Activated CD4-positive, alpha-beta T cell treated with anti-CD3 and anti-CD28 coated beads, Interleukin-2, amount 10 ng/mL, durations not matched to agents 24 days and 14 days (primary cell): Measurements from ENCODE around the gene FN3KRP. TPM values are rescaled to one million over a fixed set of nuclear protein-coding genes. Genes with fewer than 3 reads are reported as not detected.

Experiments
- DNase-seq: peaks from one replicate; pipeline ENCODE4 v3.0.0; 2022
- H3K27ac Mint-ChIP-seq: one replicate; pipeline ENCODE4 v1.8.0; 2022; ENCODE audit warnings: mild to moderate bottlenecking, mixed read lengths
- H3K27me3 Mint-ChIP-seq: one replicate; pipeline ENCODE4 v1.8.0; 2022; ENCODE audit warnings: mixed read lengths
- H3K36me3 Mint-ChIP-seq: one replicate; pipeline ENCODE4 v1.8.0; 2022; ENCODE audit warnings: low read depth, mild to moderate bottlenecking, mixed read lengths
- H3K4me1 Mint-ChIP-seq: one replicate; pipeline ENCODE4 v1.8.0; 2021; ENCODE audit warnings: mixed read lengths
- H3K4me3 Mint-ChIP-seq: one replicate; pipeline ENCODE4 v1.8.0; 2022; ENCODE audit warnings: mild to moderate bottlenecking, moderate library complexity, mixed read lengths
- H3K9me3 Mint-ChIP-seq: one replicate; pipeline ENCODE4 v1.8.0; 2021; ENCODE audit warnings: mixed read lengths
- intact Hi-C: fragments of 100-400 bp; cut with micrococcal nuclease; formaldehyde crosslinking; loops from one replicate; pipeline ENCODE4 v1.15.1; 2023
- total RNA-seq: library from RNA; stranded (reverse); gene quantifications from 2 replicates; pipeline ENCODE4 v1.2.3, GENCODE V29; 2022

Gene FN3KRP
- total RNA-seq, 1 donor from 2014 or later = 43.4 TPM

DNA sequence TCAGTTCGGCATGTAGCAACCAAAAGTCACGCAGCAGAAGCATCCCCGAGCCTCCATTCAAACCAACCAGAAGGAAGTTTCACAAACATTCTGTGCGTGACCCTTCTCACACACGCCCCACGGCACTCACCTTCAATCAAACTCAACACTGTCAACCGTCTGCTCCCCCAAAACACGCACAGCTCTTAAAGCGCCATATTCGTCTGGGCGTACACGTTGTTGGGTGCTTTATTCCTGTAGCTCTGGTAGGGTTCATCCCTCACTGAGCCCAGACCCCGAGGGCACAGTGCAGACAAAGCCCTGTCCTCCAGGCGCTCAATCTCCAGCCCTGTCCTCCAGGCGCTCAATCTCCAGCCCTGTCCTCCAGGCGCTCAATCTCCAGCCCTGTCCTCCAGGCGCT lies 20.2 kb upstream of the FN3KRP start:
- Mint-ChIP-seq H3K9me3 (peaks cover 5% of the 10 kb centered on the region), H3K27me3 (peaks cover 10% of the 10 kb centered on the region), H3K36me3 (peaks cover 5% of the 10 kb centered on the region), H3K27ac (no peak overlapping the region), H3K4me3 (no peak overlapping the region), H3K4me1 (peaks cover 14% of the 10 kb centered on the region)
- intact Hi-C loops = no loop called here
- no peak for DNase-seq

DNA sequence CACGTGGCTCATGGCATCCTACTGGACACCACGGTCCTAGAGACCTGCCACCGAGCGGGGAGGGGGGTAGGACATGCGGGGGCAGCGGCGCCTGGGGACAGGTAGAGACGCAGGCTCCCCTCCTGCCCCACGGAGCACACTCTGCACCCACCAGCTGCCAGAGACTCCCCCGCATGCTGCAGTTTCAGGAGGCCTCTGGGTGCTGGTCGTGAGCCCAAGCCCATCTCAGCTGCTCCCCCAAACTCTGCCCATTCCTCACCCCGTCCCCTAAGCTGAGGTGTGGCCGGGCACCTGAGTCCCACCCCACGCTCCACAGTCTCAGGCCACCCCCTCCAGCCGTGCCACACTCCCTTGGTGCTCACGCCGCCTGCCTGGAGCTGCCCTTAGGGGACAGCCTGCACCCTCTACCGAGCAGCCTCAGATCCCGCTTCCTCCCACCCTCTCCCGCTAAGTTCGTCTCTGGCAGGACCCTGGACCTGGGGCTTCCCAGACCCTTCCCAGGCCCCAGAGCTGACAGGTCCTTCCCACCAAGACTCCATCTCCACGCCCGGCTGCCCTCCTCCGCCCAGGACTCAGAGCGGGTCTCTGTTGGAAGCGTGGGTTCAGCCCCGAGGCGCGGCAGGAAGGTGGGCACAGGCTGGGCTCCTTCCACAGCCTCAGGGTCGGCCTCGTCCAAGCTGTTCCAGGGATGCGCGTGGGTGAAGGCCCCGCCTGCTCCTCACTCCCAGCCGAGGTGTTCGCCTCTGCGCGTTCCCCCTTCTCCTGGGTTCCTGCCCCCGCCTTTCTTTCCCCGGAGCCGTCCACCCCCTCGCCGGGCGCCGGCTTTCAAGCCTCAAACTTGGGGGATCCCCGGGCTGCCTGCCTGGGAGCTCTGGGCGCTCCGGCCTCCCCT lies 19.3 kb upstream of the FN3KRP start:
- Mint-ChIP-seq H3K9me3 (peaks cover 5% of the 10 kb centered on the region), H3K27me3 (peaks cover 10% of the 10 kb centered on the region), H3K36me3 (peaks cover 5% of the 10 kb centered on the region), H3K4me1 (peaks cover 8% of the 10 kb centered on the region), H3K27ac (no peak overlapping the region), H3K4me3 (peak overlapping the region; percentile 63)
- intact Hi-C loops = no loop called here
- peak; percentile 69 for DNase-seq

DNA sequence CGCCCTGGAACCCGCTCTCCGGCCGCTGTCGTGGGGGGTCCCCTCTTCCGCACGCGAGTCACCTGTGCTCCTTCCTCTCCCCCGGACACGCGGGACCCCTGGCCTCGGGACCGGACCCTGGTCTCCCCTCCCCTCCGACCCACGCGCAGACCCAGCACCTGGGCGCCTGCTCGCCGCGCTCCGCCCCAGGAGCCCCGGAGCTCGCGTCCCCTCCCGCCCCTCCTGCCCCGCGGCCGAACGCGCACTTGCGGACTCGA lies 18.8 kb upstream of the FN3KRP start:
- Mint-ChIP-seq H3K36me3 (peaks cover 5% of the 10 kb centered on the region), H3K27me3 (peaks cover 10% of the 10 kb centered on the region), H3K4me1 (peaks cover 4% of the 10 kb centered on the region), H3K27ac (no peak overlapping the region), H3K9me3 (peaks cover 5% of the 10 kb centered on the region), H3K4me3 (peak overlapping the region; percentile 63)
- DNase-seq = no peak
- intact Hi-C loops = loop anchor here (1.0 to 2.0 kb wide), 4 partner anchors 19 to 354 kb away; partner anchors contain the start of genes FN3KRP, TBCD and WDR45B

DNA sequence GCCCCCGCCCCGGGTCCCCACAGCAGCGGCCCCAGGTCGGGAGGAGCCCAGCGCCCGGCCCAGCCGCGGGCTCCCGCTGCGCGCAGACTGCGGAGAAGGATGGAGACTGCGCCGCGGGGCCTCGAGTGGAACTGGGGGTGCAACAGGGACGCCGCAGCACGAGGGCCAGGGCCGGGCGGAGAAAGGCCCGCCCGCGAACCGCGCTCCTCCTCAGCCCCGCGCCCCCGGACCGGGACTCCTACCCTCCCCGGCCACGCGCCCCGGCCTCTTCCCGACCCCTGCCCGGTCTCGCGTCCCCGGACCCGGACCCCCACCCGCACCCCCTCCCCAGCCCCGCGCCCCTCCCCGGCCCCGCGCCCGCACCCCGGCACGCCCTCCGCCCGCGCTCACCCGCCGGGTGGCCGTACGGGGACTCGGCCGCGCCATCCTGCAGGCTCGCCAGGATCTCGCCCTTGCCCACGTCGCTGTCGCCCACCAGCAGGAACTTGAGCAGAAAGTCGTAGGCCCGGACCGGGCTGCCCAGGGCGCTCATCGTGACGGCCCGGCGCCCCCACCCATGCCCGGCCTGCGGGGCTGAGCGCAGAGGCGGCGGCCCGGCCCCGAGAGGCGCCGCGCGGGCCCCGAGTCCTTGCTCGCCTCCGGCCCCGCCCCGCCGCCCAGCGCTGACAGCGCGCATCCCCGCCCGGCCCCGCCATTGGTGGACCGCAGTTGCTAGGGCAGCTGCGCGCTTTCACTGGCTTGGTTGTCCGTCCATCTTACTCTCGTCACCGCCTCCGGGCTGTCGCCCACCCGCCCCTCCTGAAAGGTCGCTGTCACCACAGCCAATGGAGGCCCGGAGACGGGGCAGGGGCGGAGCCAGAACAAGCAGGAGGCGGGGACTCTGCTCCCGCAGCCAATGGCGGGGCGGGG lies 18.2 kb upstream of the FN3KRP start, which contains the start of gene RAB40B:
TSS of gene RAB40B (minus strand) at position 634 of the 909 bp plus-strand sequence. CDS start at position 532, 102 bp downstream.
- H3K27ac Mint-ChIP-seq = no peak within 1 kb of the TSS
- H3K9me3 Mint-ChIP-seq = peaks cover 5% of the 10 kb centered on the region
- H3K4me1 Mint-ChIP-seq = peaks cover 4% of the 10 kb centered on the region
- H3K36me3 Mint-ChIP-seq = peaks cover 5% of the 10 kb centered on the region
- H3K27me3 Mint-ChIP-seq = peaks cover 10% of the 10 kb centered on the region
- intact Hi-C loops = loop anchor here (1.0 to 2.0 kb wide), 4 partner anchors 18 to 353 kb away; partner anchors contain the start of genes FN3KRP, TBCD and WDR45B
- DNase-seq = peak; percentile 99
- peak within 1 kb of the TSS; percentile 84 for H3K4me3 Mint-ChIP-seq

DNA sequence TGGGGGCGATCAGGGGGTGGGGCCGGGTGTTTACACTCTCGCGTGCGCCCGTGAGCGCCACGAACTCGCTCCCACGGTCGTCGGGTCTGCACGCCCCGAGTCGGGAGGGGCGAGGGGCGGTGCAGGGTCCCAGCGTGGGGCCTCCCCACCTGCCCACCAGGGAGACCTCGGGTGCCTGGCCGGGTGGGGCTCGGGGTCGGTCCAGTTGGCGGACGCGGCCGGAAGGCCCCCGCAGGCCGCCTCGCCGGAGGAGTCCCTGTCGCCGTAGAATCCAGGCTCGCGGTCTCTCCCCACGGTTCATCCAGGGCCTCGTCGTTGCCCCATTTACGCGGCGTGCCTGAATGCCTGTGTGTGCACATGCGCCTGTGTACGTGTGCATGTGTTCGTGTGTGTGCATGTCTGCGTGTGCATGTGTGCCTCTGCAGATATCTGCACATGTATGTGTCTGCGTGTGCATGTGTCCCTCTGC lies 17.5 kb upstream of the FN3KRP start:
- peaks cover 5% of the 10 kb centered on the region for H3K36me3 Mint-ChIP-seq
- no peak for DNase-seq
- intact Hi-C loops = loop anchor here (1.0 to 2.0 kb wide), 4 partner anchors 17 to 352 kb away; partner anchors contain the start of genes FN3KRP, TBCD and WDR45B
- peaks cover 4% of the 10 kb centered on the region for H3K4me1 Mint-ChIP-seq
- H3K9me3 Mint-ChIP-seq = peaks cover 5% of the 10 kb centered on the region
- no peak overlapping the region for H3K27ac Mint-ChIP-seq
- H3K4me3 Mint-ChIP-seq = peak overlapping the region; percentile 84
- peaks cover 10% of the 10 kb centered on the region for H3K27me3 Mint-ChIP-seq

DNA sequence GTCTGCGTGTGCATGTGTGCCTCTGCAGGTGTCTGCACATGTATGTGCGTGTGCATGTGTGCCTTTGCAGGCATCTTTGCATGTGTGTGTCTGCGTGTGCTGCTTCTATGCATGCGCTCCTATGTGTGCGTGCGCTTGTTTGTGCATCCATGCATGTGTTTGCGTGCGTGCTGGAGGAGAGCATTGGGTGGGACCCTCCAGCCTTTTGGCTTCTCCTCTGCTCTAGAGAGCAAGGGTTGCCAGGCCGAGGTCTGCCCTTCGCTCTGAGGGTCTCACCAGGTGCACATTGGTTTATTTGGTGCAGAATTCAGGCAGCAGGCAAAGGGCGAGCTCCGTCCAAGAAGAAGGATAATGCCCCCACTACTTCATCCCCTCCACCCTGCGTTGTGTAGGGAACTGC lies 17.0 kb upstream of the FN3KRP start:
- intact Hi-C loops = loop anchor here (2.0 kb wide), 1 partner anchor 51 kb away; the partner anchor contains the start of gene WDR45B
- H3K4me1 Mint-ChIP-seq = peaks cover 4% of the 10 kb centered on the region
- peaks cover 10% of the 10 kb centered on the region for H3K27me3 Mint-ChIP-seq
- peak overlapping the region; percentile 84 for H3K4me3 Mint-ChIP-seq
- peaks cover 4% of the 10 kb centered on the region for H3K9me3 Mint-ChIP-seq
- DNase-seq = no peak
- peaks cover 4% of the 10 kb centered on the region for H3K36me3 Mint-ChIP-seq
- H3K27ac Mint-ChIP-seq = no peak overlapping the region

DNA sequence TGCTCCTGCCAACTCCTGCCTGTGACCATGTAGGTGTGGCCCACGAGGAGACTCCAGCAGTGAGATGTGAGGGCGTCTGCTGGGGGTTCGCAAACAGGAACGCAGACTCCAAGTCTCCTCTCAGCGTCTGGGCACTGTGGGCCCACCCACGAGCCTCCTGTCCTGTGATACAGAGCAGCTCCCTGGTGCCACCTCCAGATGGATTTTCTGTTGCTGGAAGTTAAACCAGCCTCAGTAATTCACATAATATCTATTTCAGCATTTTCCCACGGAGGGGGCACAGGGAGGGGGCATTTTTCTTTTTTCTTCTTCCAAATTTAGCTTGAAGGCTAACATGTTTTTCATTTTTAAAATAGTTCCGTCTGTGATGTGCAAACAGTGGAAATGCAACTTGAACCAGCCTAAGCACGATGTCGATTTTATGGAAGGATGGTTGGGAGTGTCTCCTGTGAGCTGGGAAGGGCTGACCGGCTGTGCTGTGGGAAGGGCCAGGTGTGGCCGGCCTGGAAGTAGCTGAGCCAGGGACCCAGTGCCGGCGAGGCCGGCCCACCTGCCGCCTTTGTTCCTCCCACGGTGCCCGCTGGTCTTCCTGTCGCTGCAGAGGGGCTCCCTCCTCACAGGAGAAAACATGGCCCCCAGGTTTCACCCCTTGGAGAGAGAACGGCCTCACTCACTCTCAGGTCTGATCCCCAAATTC lies 14.1 kb upstream of the FN3KRP start:
- intact Hi-C loops = no loop called here
- peaks cover 3% of the 10 kb centered on the region for H3K27me3 Mint-ChIP-seq
- no peak overlapping the region for H3K27ac Mint-ChIP-seq
- no peaks in the 10 kb centered on the region for H3K9me3 Mint-ChIP-seq
- no peak for DNase-seq
- no peak overlapping the region for H3K4me3 Mint-ChIP-seq
- no peaks in the 10 kb centered on the region for H3K36me3 Mint-ChIP-seq
- H3K4me1 Mint-ChIP-seq = peaks cover 2% of the 10 kb centered on the region

DNA sequence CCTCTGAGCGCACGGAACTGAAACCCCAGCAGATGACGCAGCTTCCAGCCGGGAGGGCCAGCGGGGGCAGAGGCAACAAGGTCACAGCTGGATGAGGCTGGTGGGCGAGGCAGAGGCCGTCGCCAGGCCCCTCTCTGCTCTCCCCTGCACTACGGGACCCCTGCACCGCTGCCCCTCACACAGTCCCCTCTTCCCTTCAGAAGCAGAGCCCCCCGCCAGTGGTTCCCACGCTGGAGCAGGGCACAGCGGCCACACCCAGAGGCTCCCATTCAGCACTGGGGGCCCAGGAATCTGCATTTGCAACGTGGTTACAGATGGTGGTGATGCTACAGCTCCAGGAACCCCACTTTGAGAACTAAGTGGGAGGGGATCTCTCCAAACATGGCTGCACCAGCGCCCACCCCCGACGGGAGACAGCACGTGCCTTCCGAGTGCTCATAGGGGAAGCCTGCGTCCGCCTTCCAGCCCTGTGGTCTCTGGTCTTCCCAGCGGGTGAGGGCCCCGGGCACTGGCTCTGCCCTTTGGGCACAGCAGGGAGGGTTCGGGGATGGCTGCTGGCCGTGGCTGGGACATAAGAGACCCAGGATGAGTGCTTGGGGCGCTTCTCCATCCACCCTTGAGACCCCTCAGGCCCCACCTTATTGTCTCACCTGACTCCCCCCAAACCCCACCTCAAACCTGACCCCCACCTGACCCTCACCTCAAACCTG lies 13.3 kb upstream of the FN3KRP start:
- no peak for DNase-seq
- H3K27me3 Mint-ChIP-seq = peaks cover 3% of the 10 kb centered on the region
- H3K4me1 Mint-ChIP-seq = peaks cover 2% of the 10 kb centered on the region
- H3K27ac Mint-ChIP-seq = no peak overlapping the region
- intact Hi-C loops = no loop called here
- no peaks in the 10 kb centered on the region for H3K36me3 Mint-ChIP-seq
- no peaks in the 10 kb centered on the region for H3K9me3 Mint-ChIP-seq
- no peak overlapping the region for H3K4me3 Mint-ChIP-seq

DNA sequence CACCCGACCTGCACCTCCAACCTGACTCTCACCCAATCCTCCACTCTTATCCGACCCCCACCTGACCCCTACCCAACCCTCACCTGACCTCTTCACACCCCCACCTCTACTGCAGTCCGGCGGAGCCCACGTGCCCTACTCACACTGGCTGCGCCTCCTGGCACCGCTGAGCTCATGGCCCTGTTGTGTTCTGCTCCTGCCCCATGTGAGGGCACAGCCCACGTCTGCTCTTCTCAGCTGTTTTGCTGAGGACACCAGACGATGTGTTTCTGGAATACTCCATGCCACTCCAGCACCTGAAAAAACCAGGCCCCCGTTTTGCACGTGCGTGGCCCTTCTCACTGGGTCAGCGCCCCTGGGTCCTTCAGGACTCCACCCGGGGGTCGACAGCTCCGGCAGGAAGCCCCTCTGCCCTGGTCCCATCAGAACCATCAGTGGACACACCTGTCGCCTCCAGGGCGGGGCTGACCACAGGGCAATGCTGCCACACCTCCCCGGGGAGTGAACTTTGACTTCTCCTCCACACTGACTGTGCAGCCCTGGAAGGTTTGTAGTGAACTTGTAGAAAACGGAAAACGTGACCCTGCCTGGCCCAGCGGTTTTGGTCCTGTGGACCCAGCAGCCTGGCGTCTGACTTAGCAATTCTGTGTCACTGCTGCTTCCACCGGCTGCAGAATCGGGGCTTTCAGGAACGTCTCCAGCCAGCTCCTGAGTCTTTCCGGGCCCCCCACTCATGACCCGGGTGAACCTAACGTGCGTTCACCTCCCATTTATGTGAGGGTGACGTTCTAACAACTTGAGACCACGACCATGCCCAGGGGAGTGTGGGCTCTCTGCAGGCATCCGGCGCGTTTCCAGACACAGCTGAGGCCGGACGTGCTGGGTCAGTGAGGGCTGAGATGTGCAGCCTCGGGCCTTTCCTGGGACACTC lies 12.3 kb upstream of the FN3KRP start:
- DNase-seq = no peak
- H3K9me3 Mint-ChIP-seq = no peaks in the 10 kb centered on the region
- intact Hi-C loops = no loop called here
- H3K4me1 Mint-ChIP-seq = peaks cover under 1% of the 10 kb centered on the region
- no peaks in the 10 kb centered on the region for H3K36me3 Mint-ChIP-seq
- H3K27ac Mint-ChIP-seq = peak overlapping the region; percentile 54
- peaks cover 3% of the 10 kb centered on the region for H3K27me3 Mint-ChIP-seq
- no peak overlapping the region for H3K4me3 Mint-ChIP-seq

DNA sequence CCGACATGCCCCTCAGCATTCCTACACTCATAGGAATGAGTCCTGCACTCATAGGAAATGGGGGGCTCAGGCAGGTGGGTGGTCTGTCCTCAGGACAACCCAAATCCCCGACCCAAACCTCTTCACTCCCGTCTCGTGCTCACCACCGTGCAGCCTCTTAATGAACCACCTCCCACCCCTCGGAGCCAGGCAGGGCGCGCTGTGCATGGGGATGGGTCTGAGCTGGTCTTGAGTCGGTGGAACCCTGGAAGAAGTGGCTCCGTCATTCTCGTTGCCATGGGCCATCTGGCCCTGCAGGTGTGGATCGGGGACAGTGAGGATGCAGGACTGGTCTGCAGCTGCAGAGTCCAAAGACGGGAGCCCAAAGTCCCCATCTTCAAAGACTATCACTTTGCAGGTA lies 11.6 kb upstream of the FN3KRP start:
- intact Hi-C loops = no loop called here
- Mint-ChIP-seq H3K4me3 (no peak overlapping the region), H3K27ac (no peak overlapping the region), H3K27me3 (no peaks in the 10 kb centered on the region), H3K4me1 (no peaks in the 10 kb centered on the region), H3K36me3 (no peaks in the 10 kb centered on the region), H3K9me3 (no peaks in the 10 kb centered on the region)
- no peak for DNase-seq

DNA sequence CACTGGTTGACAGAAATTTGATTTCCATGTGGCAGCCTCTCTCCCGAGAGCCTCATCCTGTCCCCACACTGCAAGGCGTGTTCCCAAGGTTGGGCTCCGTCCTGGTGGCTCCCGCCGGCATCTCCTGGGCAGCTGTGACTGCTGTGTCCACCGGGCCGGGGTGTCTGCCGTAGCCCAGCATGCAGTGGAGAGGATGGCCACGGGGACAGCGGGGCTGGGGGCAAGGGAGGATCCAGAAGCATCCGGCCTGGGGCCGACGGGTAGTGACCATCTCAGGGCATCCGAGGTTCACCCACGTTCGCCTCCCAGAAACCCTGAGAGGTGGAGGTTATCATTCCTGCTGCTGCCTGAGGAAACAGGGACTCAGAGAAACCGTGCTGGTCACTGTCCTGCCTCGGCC lies 10.8 kb upstream of the FN3KRP start:
- Mint-ChIP-seq H3K4me3 (no peak overlapping the region), H3K4me1 (no peaks in the 10 kb centered on the region), H3K36me3 (no peaks in the 10 kb centered on the region), H3K9me3 (no peaks in the 10 kb centered on the region), H3K27me3 (no peaks in the 10 kb centered on the region), H3K27ac (no peak overlapping the region)
- DNase-seq = no peak
- intact Hi-C loops = no loop called here

DNA sequence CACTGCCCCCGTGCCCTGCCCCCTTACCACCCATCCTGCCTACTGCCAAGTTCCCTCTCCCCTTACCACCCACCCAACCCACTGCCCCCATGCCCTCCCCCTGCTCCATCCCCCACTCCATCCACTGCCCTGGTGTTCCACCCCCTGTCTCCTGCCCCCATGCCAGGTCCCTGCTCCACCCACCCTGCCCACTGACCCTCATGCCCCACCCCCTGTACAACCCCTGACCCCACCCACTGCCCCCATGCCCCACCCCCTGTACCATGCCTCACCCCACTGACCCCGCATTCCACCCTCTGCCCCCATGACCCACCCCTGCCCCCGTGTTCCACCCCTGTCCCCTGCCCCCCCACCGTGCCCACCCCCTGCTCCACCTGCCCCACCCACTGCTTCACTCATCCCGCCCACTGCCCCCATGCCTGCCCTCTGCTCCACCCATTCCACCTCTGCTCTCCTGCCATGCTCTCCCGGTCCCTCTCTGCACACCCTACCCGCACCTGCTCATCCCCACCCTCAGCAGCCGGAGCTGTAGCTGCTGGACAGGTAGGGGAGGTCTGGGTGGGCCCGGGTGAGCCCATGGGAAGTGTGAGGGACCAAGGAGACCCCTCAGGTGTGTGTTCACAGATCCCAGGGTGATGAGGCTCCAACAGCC lies 7.4 kb upstream of the FN3KRP start:
- DNase-seq = no peak
- Mint-ChIP-seq H3K4me1 (no peaks in the 10 kb centered on the region), H3K27me3 (no peaks in the 10 kb centered on the region), H3K9me3 (no peaks in the 10 kb centered on the region), H3K36me3 (no peaks in the 10 kb centered on the region), H3K4me3 (no peak overlapping the region), H3K27ac (no peak overlapping the region)
- intact Hi-C loops = no loop called here
